Rectal smooth muscle tissue (tissue), 1 donor: Measurements from ENCODE around the gene FAM9B.

Experiments
- H3K27ac ChIP-seq: one replicate; pipeline ENCODE4 v1.7.0; 2013; ENCODE audit warnings: low read depth, low read length, inconsistent platforms
- H3K27me3 ChIP-seq: one replicate; pipeline ENCODE4 v1.7.0; 2013; ENCODE audit warnings: low read length; ENCODE audit not compliant: control insufficient read depth, insufficient read depth
- H3K36me3 ChIP-seq: one replicate; pipeline ENCODE4 v1.7.0; 2013; ENCODE audit warnings: low read length; ENCODE audit not compliant: control insufficient read depth, insufficient read depth
- H3K4me1 ChIP-seq: one replicate; pipeline ENCODE4 v1.7.0; 2013; ENCODE audit warnings: low read length; ENCODE audit not compliant: control insufficient read depth, insufficient read depth
- H3K4me3 ChIP-seq: one replicate; pipeline ENCODE4 v1.7.0; 2013; ENCODE audit warnings: low read length
- H3K9ac ChIP-seq: one replicate; pipeline ENCODE4 v1.7.0; 2013; ENCODE audit warnings: low read length

FAM9B gene

GRCh38 chrX:9033989-9034388 lies at the start of gene FAM9B:
Gene FAM9B (minus strand): TSS chrX:9034127. CDS start chrX:9032986, 1,141 bp downstream.
- Histone ChIP-seq H3K27me3 (no peaks in the 10 kb centered on the region), H3K27ac (no peak within 1 kb of the TSS), H3K4me3 (no peak within 1 kb of the TSS), H3K36me3 (no peaks in the 10 kb centered on the region), H3K9ac (no peak within 1 kb of the TSS), H3K4me1 (no peaks in the 10 kb centered on the region)

DNA sequence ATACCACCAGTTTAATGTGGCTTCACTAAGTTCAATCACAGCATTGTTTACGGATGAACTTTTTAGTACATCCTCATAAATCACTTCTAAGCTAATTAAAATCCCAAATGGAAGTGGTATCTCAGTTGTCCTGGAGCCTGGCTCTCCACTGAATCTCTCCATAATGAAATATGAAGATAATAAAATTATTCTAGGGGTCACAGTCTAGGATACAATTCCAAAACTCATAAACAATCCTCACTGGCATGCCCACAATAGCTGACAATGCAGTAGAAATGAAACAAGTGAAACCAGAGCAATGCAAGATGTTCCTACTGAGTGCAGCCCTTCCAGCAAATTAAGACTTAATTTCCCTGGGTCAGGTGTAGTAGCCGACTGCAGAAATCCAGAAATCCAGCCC lies 47.3 kb upstream of the FAM9B start:
- H3K27ac ChIP-seq: no peak overlapping the region
- H3K9ac ChIP-seq: no peak overlapping the region
- H3K4me1 ChIP-seq: no peaks in the 10 kb centered on the region
- H3K4me3 ChIP-seq: no peak overlapping the region
- H3K27me3 ChIP-seq: no peaks in the 10 kb centered on the region
- H3K36me3 ChIP-seq: no peaks in the 10 kb centered on the region

GRCh38 chrX:9074326-9074725 lies 40.4 kb upstream of the FAM9B start:
- Histone ChIP-seq H3K9ac (no peak overlapping the region), H3K4me3 (no peak overlapping the region)

GRCh38 chrX:9072281-9072680 lies 38.4 kb upstream of the FAM9B start:
- Histone ChIP-seq H3K27me3 (no peaks in the 10 kb centered on the region), H3K9ac (no peak overlapping the region), H3K27ac (no peak overlapping the region), H3K36me3 (no peaks in the 10 kb centered on the region), H3K4me3 (no peak overlapping the region), H3K4me1 (peaks cover 2% of the 10 kb centered on the region)

More at GRCh38 chrX:9074326-9074725, 40.4 kb upstream of the FAM9B start:
- Histone ChIP-seq H3K36me3 (no peaks in the 10 kb centered on the region), H3K27ac (no peak overlapping the region), H3K27me3 (no peaks in the 10 kb centered on the region), H3K4me1 (no peaks in the 10 kb centered on the region)

DNA sequence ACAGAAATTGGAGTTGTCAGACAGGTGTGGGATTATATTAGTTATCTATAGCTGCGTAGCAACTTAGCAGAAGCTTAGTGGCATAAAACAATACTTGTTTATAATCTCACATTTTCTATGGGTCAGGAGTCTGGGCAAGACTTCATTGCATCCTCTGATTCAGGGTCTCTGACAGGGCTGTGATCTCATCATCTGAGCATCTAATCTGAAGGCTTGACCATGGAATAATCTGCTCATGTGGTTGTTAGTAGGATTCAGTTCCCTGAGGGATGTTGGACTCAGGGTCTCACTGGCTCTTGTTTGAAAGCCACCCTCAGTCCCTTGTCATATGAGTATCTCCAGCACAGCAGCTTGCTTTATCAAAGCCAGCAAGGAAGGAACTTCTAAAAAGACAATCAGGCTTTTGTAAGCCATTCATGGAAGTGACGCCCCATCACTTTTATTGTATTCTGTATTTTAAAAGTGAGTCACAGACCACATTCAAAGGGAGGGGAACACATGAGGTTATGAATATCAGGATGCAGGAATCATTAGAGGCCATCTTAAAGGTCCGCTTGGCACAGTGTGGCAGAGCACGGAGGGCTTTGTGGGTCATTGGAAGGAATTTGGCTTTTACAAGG lies 37.2 kb upstream of the FAM9B start:
- Histone ChIP-seq H3K36me3 (no peaks in the 10 kb centered on the region), H3K9ac (no peak overlapping the region), H3K27me3 (no peaks in the 10 kb centered on the region), H3K4me3 (no peak overlapping the region), H3K27ac (no peak overlapping the region), H3K4me1 (peaks cover 2% of the 10 kb centered on the region)

- H3K4me1 ChIP-seq: peaks cover 2% of the 10 kb centered on the region
- H3K9ac ChIP-seq: no peak overlapping the region
- H3K4me3 ChIP-seq: no peak overlapping the region
- no peaks in the 10 kb centered on the region for H3K36me3 ChIP-seq
- no peaks in the 10 kb centered on the region for H3K27me3 ChIP-seq
- H3K27ac ChIP-seq: no peak overlapping the region
Observed at GRCh38 chrX:9069573-9069972, 35.6 kb upstream of the FAM9B start.

DNA sequence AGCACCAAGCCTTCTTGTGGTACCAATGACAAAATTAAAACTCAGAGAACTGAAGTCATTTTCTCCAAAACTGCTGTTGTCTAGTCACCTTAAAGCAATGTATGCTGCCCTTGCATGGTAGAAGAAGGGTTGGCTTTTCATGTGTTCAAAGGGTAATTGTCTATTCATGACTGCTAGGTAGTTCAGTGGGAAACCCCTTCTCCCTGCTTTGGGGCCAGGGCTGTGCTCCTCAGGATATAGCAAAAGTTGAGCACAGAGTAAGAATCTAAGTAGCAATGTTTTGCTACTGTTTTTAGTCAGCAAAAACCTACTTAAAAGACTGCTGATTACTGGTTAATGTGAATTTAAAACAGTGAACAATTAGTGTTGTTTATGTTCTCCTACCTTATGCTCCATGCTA lies 30.8 kb upstream of the FAM9B start:
- Histone ChIP-seq H3K36me3 (no peaks in the 10 kb centered on the region), H3K27me3 (no peaks in the 10 kb centered on the region), H3K4me3 (no peak overlapping the region)

DNA sequence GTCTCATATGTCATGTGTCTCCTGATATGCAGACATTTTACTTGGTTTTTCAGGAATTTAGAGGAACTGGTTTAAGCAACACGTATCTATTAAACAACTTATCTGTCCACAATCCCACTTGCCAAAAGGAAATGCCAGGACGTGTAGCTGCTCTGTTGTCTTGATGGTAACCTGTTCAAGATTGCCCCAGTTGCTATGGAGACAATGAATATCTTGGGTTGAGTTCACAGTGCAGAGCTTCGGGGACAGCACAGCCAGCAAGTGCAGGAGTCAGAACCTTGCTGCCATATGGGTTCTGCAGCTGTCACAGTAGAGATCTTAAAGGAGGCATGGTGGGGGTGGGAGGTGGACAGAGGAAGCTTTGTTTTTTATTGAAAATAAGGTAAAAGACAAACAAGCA lies 28.7 kb upstream of the FAM9B start:
- H3K27ac ChIP-seq: no peak overlapping the region
- no peaks in the 10 kb centered on the region for H3K4me1 ChIP-seq
- H3K36me3 ChIP-seq: no peaks in the 10 kb centered on the region
- H3K9ac ChIP-seq: no peak overlapping the region
- no peaks in the 10 kb centered on the region for H3K27me3 ChIP-seq
- H3K4me3 ChIP-seq: no peak overlapping the region

More for the DNA sequence above, 30.8 kb upstream of the FAM9B start:
- Histone ChIP-seq H3K9ac (no peak overlapping the region), H3K27ac (no peak overlapping the region), H3K4me1 (peaks cover 2% of the 10 kb centered on the region)

- Histone ChIP-seq H3K9ac (no peak overlapping the region), H3K4me1 (no peaks in the 10 kb centered on the region), H3K36me3 (no peaks in the 10 kb centered on the region), H3K27ac (no peak overlapping the region), H3K27me3 (no peaks in the 10 kb centered on the region), H3K4me3 (no peak overlapping the region)
Observed at GRCh38 chrX:9055354-9055753, 21.4 kb upstream of the FAM9B start.

- Histone ChIP-seq H3K27me3 (no peaks in the 10 kb centered on the region), H3K4me3 (no peak overlapping the region), H3K9ac (no peak overlapping the region), H3K27ac (no peak overlapping the region), H3K36me3 (no peaks in the 10 kb centered on the region), H3K4me1 (no peaks in the 10 kb centered on the region)
Observed at GRCh38 chrX:9052081-9052480, 18.2 kb upstream of the FAM9B start.

- H3K9ac ChIP-seq: no peak overlapping the region
- no peaks in the 10 kb centered on the region for H3K36me3 ChIP-seq
Observed at GRCh38 chrX:9050331-9050730, 16.4 kb upstream of the FAM9B start.

DNA sequence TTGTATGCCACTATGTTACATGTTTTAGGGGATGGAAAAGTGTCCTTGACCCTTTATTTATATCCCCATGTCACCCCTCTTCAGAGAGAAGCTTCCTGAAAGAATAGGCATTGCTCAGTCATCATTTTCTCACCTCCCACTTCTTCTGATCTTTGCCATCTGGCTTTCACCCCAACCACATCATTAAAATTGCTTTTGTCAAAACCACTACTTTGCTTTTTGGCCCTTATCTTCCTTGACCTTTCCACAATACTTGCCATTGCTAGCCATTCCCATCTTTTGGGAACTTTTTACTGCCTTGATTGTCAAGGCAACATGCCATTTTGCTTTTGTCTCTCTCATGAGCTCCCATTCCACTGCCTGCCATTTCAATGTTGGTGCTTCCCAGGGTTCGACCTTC lies 14.9 kb upstream of the FAM9B start:
- no peak overlapping the region for H3K9ac ChIP-seq
- H3K4me1 ChIP-seq: no peaks in the 10 kb centered on the region
- no peaks in the 10 kb centered on the region for H3K27me3 ChIP-seq
- H3K4me3 ChIP-seq: no peak overlapping the region
- H3K36me3 ChIP-seq: no peaks in the 10 kb centered on the region
- H3K27ac ChIP-seq: no peak overlapping the region

More at GRCh38 chrX:9050331-9050730, 16.4 kb upstream of the FAM9B start:
- Histone ChIP-seq H3K4me3 (no peak overlapping the region), H3K27ac (no peak overlapping the region), H3K27me3 (no peaks in the 10 kb centered on the region), H3K4me1 (no peaks in the 10 kb centered on the region)

DNA sequence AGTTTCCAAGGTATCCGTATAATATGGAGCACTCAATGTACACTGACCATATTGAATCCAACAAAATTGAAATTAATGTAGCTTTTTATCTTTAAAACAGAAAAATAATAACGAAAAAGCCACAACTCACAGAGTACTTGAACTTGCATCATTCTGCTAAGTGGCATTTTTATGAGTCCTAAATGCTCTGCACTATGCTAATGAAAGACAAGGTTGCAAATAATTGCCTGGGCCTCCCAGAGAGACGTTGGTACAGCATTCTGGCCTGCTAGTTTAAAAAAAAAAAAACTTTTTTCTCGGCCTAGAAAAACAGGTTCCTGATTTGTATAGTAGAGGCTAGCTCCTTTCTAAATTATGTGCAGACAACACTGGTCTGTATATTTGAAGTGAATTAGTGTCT lies 4.3 kb upstream of the FAM9B start:
- Histone ChIP-seq H3K9ac (no peak overlapping the region), H3K4me1 (no peaks in the 10 kb centered on the region), H3K27me3 (no peaks in the 10 kb centered on the region), H3K4me3 (no peak overlapping the region), H3K36me3 (no peaks in the 10 kb centered on the region), H3K27ac (no peak overlapping the region)
